ENCODE data around the gene CLEC2B.
"Not testable (repeated sequence)": the region's sequence is repeated elsewhere in the genome, so short reads cannot be mapped to it uniquely, and the experiment has no call there.

The CLEC2B gene

GRCh38 chr12:9869307-9870161, at the start of gene CLEC2B:
Gene CLEC2B, minus strand, starts transcription at chr12:9869354.
- no peak for DNase-seq

- no peak for DNase-seq
These were observed 42.6 kb upstream of the CLEC2B start for GRCh38 chr12:9911708-9912107.

DNA sequence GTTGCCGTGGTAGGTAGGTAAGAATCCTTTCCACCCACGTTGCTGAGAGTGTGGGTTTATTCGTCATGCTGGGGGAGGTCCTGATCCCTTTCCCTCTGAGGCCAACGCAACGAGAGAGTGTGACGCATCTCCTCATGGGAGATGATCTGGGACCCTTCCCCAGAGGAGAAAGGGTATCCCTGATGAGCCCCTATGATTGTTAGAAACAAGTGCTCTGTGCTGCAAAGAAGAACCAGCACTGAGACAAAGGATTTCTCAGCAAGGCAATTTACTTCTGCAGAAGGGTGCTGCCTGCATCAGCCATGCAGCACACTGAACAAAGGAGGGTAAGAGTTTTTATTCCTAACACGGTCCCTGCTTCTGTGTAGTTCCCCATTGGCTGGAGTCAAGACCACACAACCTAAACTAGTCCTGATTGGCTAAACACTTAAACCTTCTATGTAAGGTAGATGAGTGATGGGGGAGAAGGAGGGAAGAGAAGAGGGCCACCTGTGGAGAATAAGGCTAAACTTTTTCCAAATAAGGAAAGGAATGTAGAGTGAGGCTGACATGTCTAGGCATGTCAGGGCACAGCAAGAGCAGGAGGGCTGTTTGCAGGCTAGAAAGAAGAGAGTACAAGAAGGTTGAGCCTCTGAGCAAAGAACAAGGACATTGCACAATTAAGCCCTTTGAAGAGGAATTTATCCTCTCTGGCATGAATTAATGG, 41.7 kb upstream of the CLEC2B start:
- no peak for DNase-seq

GRCh38 chr12:9909724-9910123, 40.6 kb upstream of the CLEC2B start:
- no peak for DNase-seq

DNA sequence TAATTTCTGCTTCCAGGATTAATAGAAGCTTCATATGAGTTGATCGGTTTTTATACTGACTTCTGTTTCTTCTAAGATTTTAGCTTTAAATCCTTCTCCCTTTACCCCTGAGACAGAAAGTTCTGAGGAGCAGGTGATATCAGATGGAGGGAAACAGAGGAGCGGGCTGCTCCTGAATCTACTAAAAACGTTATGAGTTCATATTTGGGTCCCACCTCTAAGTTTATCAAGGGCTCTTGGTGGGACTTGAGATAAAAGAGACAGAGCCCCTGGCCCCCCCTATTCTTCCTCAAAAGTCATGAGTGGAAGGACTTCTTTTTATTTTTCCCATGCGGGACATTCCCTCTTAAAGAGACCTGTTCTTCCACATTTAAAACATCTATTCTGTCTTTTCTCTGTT, 39.2 kb upstream of the CLEC2B start:
- no peak for DNase-seq

DNA sequence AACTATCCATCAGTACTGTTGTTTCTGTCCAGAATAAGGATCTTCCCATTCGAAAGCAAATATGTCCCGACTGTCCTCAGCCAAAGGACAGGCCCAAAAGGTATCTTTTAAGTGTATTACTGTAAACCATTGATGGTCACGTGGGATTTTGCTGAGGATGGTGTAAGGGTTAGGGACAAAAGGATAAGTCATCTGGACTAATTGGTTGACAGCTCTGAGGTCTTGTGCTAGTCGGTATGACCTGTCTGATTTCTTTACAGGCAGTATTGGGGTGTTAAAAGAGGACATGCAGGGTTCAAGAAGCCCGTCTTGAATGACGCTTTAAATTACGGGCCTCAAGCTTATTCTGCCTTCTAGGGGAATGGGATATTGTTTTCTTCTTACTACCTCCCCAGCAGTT, 38.6 kb upstream of the CLEC2B start:
- DNase-seq: no peak

DNA sequence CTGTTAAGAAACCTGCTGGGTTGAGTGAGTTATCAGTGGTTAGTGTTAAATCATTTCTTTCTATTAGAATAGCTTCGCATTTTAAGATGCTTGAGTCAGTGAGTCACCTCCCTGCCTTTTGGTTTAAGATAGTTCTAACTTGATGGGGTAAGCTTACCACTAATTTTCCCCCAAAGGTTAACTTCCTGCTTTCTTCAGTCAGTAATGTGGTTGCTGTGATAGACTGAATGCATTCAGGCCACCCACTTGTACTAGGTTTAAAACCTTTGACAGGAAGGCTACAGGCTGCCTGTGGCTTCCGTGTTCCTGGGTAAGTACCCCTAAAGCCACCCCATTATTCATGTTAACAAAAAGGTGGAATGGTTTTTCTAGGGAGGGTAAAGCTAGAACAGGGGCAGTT, 37.7 kb upstream of the CLEC2B start:
- no peak for DNase-seq

- no peak for DNase-seq
These were observed 33.5 kb upstream of the CLEC2B start for GRCh38 chr12:9902539-9903228.

DNA sequence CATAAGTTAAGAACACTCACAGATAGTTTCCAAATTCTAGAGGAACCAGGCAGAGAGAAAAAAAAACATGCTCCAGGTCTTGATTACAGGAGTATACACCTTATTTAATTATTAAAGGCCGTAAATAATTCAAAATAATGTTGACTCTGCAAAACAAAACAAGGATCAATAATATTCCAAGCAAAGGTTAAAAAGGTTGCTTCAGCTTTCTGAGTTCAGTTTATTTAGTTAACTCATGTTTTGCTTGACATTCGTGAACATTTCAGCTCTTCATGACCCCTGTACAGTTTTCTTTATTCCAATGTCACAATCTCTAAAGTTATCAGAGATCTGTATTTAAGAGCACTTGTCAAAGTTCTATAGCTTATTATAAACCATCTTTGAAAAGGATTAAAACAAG, 31.8 kb upstream of the CLEC2B start:
- DNase-seq: no peak

- DNase-seq: no peak
These were observed 30.1 kb upstream of the CLEC2B start for GRCh38 chr12:9899209-9899608.

DNA sequence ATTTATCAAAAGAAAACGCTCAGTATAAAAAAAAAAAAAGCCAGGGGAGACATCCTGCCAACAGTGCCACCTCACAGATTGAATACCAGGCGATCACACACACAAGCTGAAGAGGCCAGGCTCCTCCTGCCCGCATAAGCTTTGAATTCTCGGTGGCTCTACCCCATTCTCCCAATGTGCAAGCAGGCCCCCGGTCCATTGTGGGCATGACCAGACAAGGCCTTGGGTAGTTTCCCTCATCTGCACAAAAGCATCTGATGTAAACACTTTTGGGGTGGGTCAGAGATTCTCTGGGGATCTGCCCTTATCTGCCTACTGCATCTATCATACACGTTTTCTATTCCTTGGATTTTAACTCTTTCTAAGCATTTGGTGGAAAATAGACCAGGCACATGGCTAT, 28.4 kb upstream of the CLEC2B start:
- no peak for DNase-seq

DNA sequence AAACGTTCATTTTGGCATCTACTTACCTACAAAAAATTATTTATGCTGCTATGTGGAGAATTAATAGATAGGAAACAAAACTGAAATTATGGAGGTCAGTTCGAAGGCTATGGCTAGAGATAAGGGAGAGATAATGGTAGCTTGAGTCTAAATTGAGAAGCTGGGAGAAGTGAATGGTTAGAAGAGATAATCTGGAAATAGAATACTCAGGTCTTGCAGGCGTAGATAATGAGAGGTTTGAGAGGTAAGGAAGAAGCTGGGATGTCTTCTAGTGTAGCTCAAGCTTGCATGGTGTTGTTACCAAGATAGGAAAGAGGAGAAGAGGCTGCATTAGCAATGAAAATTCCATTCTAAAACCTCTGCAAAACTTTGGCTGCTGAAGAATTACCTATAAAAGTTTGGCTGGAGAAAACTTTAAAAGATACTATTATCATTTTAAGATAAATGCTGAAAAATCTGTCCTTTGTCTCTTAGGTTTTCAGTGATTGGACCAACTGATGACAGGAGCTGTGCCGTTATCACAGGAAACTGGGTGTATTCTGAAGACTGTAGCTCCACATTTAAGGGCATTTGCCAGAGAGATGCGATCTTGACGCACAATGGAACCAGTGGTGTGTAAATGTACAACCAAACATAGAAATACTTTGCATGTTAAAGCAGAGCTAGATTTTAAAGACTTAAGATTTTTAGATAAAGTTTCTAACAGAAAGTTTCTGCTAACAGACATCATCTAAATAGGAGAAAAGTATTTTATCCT, 26.2 kb upstream of the CLEC2B start:
- no peak for DNase-seq

- DNase-seq: no peak
These were observed 19.6 kb upstream of the CLEC2B start for GRCh38 chr12:9888665-9889273.

DNA sequence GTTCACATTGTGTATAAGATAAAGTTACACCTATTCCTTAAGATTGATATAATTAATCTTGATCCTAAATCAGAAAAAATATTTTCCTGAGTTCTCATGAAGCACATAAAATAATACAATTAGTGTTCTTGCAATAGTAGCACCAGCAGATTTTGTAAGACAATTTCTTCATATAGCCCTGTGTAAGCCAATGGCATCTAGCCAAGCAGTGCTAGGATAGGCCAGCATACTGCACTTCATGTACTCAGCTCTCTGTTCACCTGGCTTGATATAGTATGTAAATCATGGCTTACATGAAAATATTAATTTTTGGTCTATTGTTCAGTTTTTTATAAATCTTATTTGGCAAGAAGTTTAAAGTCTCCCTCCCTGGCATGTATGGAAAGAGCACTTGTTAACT, 14.0 kb upstream of the CLEC2B start:
- no peak for DNase-seq

GRCh38 chr12:9881988-9882387, 12.8 kb upstream of the CLEC2B start:
- no peak for DNase-seq

DNA sequence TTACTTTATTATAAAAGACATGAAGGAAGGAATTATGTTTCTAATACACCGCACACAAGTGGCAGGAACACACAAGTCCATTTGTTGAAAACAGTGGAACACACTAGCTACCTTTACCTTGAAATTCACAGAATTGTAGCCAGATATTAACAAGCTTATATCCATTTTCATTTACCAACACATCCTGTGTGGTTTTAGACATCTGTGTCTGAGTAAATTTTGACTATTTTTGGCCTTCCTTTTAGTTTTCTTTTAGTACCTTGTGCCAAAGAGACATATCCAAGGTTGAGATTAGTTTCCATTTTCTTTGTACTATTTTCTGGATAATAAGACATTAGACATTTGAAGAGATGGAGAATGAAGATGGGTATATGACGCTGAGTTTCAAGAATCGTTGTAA, 12.1 kb upstream of the CLEC2B start, which contains the start of gene KLRF2:
KLRF2 (plus strand) TSS at position 244 of the 400 bp plus-strand sequence; CDS start at position 351, 107 bp downstream.
- no peak for DNase-seq

- DNase-seq: no peak
These were observed 11.5 kb upstream of the CLEC2B start for GRCh38 chr12:9880532-9881078.

- not testable (repeated sequence) for DNase-seq
These were observed 7.0 kb upstream of the CLEC2B start for GRCh38 chr12:9876120-9876519.

DNA sequence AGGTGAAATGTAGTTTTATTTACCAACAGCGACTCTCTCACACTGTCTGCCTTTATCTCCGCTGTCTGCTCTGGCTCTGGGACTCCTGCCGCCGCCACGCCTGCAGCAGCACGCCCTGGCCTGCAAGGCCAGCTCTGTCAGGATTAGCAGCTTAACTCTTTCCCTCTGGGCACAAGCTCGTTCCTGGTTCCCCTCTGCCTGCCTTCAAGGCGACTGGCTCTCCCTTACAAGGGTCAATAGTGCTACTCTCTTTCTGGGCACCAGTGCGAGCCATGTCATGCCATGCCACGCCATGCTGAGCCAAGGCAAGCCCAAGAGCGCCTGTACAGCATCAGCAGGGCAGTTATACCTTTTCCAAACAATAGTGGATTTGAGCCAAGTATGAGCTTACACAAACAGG, 3.6 kb upstream of the CLEC2B start:
- DNase-seq: no peak

DNA sequence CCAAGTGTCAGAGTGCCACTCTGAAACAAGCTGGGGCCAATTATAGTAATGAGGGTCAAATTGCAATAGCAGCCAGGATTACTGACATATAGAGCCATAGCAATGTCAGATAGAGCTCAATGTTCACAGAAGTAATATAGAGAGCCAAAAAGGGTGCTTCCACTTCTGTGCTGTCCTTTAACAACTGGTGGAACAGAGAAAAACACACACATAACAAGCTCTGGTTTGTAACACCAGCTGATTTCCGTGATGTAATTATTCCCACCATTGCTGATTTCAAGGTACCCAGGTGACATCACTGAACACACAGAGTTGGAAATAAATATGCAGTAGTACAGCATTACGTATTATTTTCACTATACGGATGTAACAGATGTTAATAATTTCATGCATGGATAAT, 3.0 kb upstream of the CLEC2B start:
- no peak for DNase-seq

DNA sequence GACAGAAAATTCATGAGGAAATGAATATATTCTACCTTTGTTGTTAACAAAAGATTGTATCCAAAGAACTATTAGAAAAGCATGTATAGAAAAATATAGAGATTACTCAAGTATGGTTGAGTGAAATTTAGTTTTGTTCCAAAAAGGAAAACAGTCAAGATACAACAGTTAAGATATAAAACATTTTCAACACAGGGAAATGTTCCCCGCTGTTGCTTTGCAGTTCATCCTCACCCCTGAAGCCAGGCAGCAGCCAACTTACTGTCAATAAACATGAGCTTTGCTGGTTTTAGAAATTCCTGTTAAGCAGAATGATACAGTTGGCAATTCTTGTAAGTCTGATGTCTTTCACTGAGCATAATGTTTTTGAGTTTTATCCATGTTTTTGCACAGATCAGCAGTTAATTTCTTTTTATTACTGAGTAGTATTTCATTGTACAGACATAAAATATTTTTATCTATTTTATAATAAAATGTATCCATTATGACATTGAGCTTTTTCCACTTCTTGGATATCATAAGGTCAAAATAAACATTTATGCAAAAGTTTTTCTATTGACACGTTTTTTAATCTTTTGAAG, 1.2 kb upstream of the CLEC2B start:
- DNase-seq: no peak

GRCh38 chr12:9868951-9869306, 225 bp downstream of the CLEC2B start:
- no peak for DNase-seq

Measured in stimulated activated CD4-positive, alpha-beta T cell treated with anti-CD3 and anti-CD28 coated beads, Interleukin-2, amount 100 ng/mL, for 48 hours (primary cell).